Tracheal epithelial cell (primary cell): Measurements from ENCODE around the gene ELF3. TPM values are rescaled to one million over a fixed set of nuclear protein-coding genes. Genes with fewer than 3 reads are reported as not detected.

ENCODE experiments used
- total RNA-seq: library from RNA; depleted of rRNA; stranded (reverse); fragments of >200 nt; gene quantifications from 2 replicates; pipeline ENCODE4 v1.2.1, GENCODE V29; 2014

Gene ELF3
- total RNA-seq, result 77.4 and 79.1 TPM in 2 replicates

DNA sequence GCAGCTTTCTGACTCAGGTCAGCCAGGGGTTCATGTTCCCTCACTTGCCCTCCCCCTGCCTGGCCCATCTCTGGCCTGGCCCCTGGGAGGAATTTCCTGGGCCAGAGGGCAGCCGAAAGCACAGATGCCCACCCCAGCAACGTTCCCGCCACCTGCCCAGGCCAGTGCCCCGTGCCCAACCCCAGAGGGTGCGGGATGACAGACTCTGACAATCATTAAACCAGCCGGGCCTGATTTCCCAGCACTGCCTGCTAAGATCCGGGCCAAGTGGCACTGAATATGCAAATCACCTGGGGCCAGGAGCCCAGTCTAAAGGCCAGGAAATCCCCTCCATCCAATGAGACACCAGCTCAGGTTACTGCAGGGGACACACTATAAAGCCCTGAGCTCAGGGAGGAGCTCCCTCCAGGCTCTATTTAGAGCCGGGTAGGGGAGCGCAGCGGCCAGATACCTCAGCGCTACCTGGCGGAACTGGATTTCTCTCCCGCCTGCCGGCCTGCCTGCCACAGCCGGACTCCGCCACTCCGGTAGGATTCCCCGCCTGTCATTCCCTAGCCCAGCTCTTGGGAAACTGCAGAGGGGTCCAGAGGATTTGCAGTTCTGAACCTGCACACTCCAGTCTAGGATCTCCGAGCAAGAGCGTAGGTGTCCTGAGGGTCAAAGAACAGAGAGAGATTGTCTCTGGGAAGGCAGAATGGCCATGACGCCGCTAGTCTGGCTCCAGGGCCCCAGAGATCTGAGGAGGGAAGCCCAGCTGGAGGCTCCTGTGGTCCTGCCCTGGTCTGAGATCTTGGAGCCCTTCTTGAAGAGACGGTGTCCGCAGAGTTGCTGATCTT lies at the start of gene ELF3:
TSS of gene ELF3 (plus strand) at position 408 of the 836 bp plus-strand sequence. CDS start 550 bp downstream, outside the sequence.

DNA sequence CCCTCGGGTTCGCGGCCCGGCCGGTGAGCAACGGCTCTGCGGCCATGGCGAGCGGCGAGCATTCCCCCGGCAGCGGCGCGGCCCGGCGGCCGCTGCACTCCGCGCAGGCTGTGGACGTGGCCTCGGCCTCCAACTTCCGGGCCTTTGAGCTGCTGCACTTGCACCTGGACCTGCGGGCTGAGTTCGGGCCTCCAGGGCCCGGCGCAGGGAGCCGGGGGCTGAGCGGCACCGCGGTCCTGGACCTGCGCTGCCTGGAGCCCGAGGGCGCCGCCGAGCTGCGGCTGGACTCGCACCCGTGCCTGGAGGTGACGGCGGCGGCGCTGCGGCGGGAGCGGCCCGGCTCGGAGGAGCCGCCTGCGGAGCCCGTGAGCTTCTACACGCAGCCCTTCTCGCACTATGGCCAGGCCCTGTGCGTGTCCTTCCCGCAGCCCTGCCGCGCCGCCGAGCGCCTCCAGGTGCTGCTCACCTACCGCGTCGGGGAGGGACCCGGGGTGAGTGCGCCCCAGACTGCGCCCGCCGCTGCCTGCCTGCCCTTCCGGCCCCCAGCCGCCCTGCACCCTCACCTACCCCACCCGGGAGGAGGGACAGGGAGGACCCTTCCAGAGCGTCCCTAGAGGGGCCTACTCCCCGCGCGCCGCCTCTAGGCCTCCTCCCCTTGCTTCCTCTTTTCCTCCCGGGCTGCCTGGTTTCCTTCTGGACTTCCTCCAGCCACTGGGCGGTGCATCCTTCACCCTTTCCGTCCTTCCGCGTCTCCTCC lies 27.6 kb upstream of the ELF3 start, which contains the start of gene RNPEP:
TSS of gene RNPEP (plus strand) at position 26 of the 757 bp plus-strand sequence. CDS start at position 45, 19 bp downstream.

Other genes with a start within 250 kb of the ELF3 start
- gene IPO9, start 181.4 kb upstream of the ELF3 start, total RNA-seq, result 11.3 and 13.0 TPM in 2 replicates
- 8.7 and 10.9 TPM in 2 replicates for gene SHISA4, start 121.7 kb upstream of the ELF3 start, total RNA-seq
- gene LMOD1, start 64.0 kb upstream of the ELF3 start, total RNA-seq, result not detected in 2 replicates
- 43.3 and 57.8 TPM in 2 replicates for gene TIMM17A, start 55.1 kb upstream of the ELF3 start, total RNA-seq
- gene RNPEP, start 27.9 kb upstream of the ELF3 start, total RNA-seq, result 93.3 and 109 TPM in 2 replicates
- gene GPR37L1, start 112.3 kb downstream of the ELF3 start, total RNA-seq, result under 0.01 TPM in 1 of 2 replicates, not detected in the other
- gene ARL8A, start 134.2 kb downstream of the ELF3 start, total RNA-seq, result 30.1 and 44.3 TPM in 2 replicates
- not detected in 2 replicates for gene PTPN7, start 150.0 kb downstream of the ELF3 start, total RNA-seq
- not detected in 2 replicates for gene LGR6, start 183.2 kb downstream of the ELF3 start, total RNA-seq